ENCODE results near the gene APBA1.

DNA sequence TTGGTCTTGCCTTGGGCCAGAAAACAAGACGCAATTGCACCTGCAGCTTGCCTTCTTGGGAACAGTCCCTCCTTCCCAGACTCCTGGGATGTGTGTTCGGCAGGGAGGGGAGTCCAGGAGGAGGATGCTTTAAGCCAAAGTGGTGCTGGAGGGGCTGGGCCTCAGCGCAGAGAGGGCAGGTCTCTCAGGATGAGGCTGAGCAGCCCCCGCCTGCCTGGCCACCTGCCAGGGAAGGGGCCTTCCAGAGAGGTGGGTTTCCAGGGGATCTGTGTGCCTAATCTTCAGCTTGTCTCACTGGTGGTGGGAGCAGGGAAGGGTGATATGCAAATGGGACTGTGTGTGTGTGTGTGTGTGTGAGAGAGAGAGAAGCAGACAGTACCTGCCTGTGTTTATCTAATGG, 242.0 kb downstream of the APBA1 start:
- TF ChIP-seq POLR2A (IDR thresholded peaks at IDR 0.05; ENCODE audit: low read depth, low read length) = no peak
- TF ChIP-seq POLR2AphosphoS5 (IDR thresholded peaks at IDR 0.05; ENCODE audit: low read depth, low read length) = no peak
- no peak for TF ChIP-seq TAF1 (IDR thresholded peaks at IDR 0.05; ENCODE audit: low read depth, low read length)
- TF ChIP-seq POU2F2 (IDR thresholded peaks at IDR 0.05; ENCODE audit: low read depth, low read length) = no peak
- TF ChIP-seq SPI1 (IDR thresholded peaks at IDR 0.05; ENCODE audit: low read depth, low read length) = no peak
- no peak for TF ChIP-seq PAX5 (IDR thresholded peaks at IDR 0.05; ENCODE audit: insufficient read depth, low read length, severe bottlenecking)
